NT2/D1 (cell line): ENCODE data around the gene ADSL.

Source experiments
- DNase-seq: peaks from one replicate; pipeline ENCODE4 v3.0.0-alpha.2; 2011; ENCODE audit warnings: low read depth, low spot score
- H3K27me3 ChIP-seq: 2 replicates; pipeline ENCODE4 v1.6.0; 2011; ENCODE audit warnings: mild to moderate bottlenecking; ENCODE audit not compliant: insufficient read length, insufficient read depth
- H3K36me3 ChIP-seq: 2 replicates; pipeline ENCODE4 v1.6.1; 2011; ENCODE audit warnings: mild to moderate bottlenecking, low read length, mixed read lengths; ENCODE audit not compliant: insufficient read depth, insufficient read length
- H3K4me1 ChIP-seq: 2 replicates; pipeline ENCODE4 v1.5.1; 2011; ENCODE audit not compliant: insufficient read depth, insufficient read length
- H3K4me3 ChIP-seq: 2 replicates; pipeline ENCODE4 v1.5.1; 2011; ENCODE audit warnings: low read depth; ENCODE audit not compliant: insufficient read length
- H3K9ac ChIP-seq: 2 replicates; pipeline ENCODE4 v1.6.0; 2011; ENCODE audit warnings: low read depth; ENCODE audit not compliant: insufficient read length
- H3K9me3 ChIP-seq: 2 replicates; pipeline ENCODE4 v1.5.1; 2011; ENCODE audit warnings: mild to moderate bottlenecking, low read length; ENCODE audit not compliant: insufficient read depth
- SUZ12 ChIP-seq: IDR thresholded peaks from 2 replicates; pipeline ENCODE4 v1.6.1; 2011; ENCODE audit not compliant: insufficient read length, insufficient read depth; ENCODE audit errors: extremely low read depth
- YY1 ChIP-seq: IDR thresholded peaks from 2 replicates; pipeline ENCODE4 v1.6.1; 2011; ENCODE audit not compliant: insufficient read length, insufficient read depth
- ZNF274 ChIP-seq: IDR thresholded peaks from 2 replicates; pipeline ENCODE4 v1.6.1; 2011; ENCODE audit warnings: mild to moderate bottlenecking, low read depth, low read length

ADSL gene

GRCh38 chr22:40361100-40361499, 14.8 kb downstream of the ADSL start:
- Histone ChIP-seq H3K27me3 (no peaks in the 10 kb centered on the region), H3K9me3 (no peaks in the 10 kb centered on the region), H3K4me3 (no peak overlapping the region), H3K36me3 (peaks cover 91% of the 10 kb centered on the region), H3K4me1 (no peaks in the 10 kb centered on the region), H3K9ac (no peak overlapping the region)
- TF ChIP-seq YY1: no peak
- no peak for TF ChIP-seq SUZ12
- no peak for TF ChIP-seq ZNF274
- DNase-seq: no peak

- no peak for DNase-seq
- TF ChIP-seq SUZ12: no peak
- Histone ChIP-seq H3K4me3 (no peak overlapping the region), H3K27me3 (no peaks in the 10 kb centered on the region), H3K9me3 (no peaks in the 10 kb centered on the region), H3K4me1 (no peaks in the 10 kb centered on the region), H3K9ac (no peak overlapping the region), H3K36me3 (peaks cover 98% of the 10 kb centered on the region)
Measured at GRCh38 chr22:40363059-40363458, 16.8 kb downstream of the ADSL start.

- DNase-seq: no peak
- peaks cover 95% of the 10 kb centered on the region for H3K36me3 ChIP-seq
- H3K9ac ChIP-seq: no peak overlapping the region
- no peaks in the 10 kb centered on the region for H3K9me3 ChIP-seq
- TF ChIP-seq YY1 (no peak), ZNF274 (no peak), SUZ12 (no peak)
- H3K4me3 ChIP-seq: no peak overlapping the region
- H3K27me3 ChIP-seq: no peaks in the 10 kb centered on the region
- H3K4me1 ChIP-seq: no peaks in the 10 kb centered on the region
Measured at GRCh38 chr22:40364431-40364830, 18.1 kb downstream of the ADSL start.

- TF ChIP-seq ZNF274: no peak
- no peak for TF ChIP-seq YY1
- TF ChIP-seq SUZ12: no peak
- Histone ChIP-seq H3K9ac (no peak overlapping the region), H3K4me1 (no peaks in the 10 kb centered on the region), H3K27me3 (no peaks in the 10 kb centered on the region), H3K36me3 (peaks cover 79% of the 10 kb centered on the region), H3K9me3 (no peaks in the 10 kb centered on the region), H3K4me3 (no peak overlapping the region)
- DNase-seq: no peak
Measured at GRCh38 chr22:40366068-40366467, 19.8 kb downstream of the ADSL start.

- Histone ChIP-seq H3K27me3 (no peaks in the 10 kb centered on the region), H3K4me3 (no peak overlapping the region), H3K36me3 (peaks cover 68% of the 10 kb centered on the region), H3K9ac (no peak overlapping the region), H3K9me3 (no peaks in the 10 kb centered on the region), H3K4me1 (no peaks in the 10 kb centered on the region)
- DNase-seq: no peak
- no peak for TF ChIP-seq SUZ12
- TF ChIP-seq YY1: no peak
- no peak for TF ChIP-seq ZNF274
Measured at GRCh38 chr22:40367342-40367741, 21.0 kb downstream of the ADSL start.

GRCh38 chr22:40368016-40368415, 21.7 kb downstream of the ADSL start:
- Histone ChIP-seq H3K4me1 (no peaks in the 10 kb centered on the region), H3K27me3 (no peaks in the 10 kb centered on the region), H3K4me3 (no peak overlapping the region), H3K9me3 (no peaks in the 10 kb centered on the region), H3K36me3 (peaks cover 68% of the 10 kb centered on the region), H3K9ac (no peak overlapping the region)
- TF ChIP-seq SUZ12: no peak
- no peak for TF ChIP-seq YY1
- no peak for DNase-seq

GRCh38 chr22:40368836-40369235, 22.5 kb downstream of the ADSL start:
- DNase-seq: no peak
- Histone ChIP-seq H3K36me3 (peaks cover 66% of the 10 kb centered on the region), H3K27me3 (no peaks in the 10 kb centered on the region), H3K9me3 (no peaks in the 10 kb centered on the region), H3K4me3 (no peak overlapping the region), H3K4me1 (no peaks in the 10 kb centered on the region), H3K9ac (no peak overlapping the region)
- TF ChIP-seq YY1 (no peak), ZNF274 (no peak), SUZ12 (no peak)

GRCh38 chr22:40374567-40374966, 28.3 kb downstream of the ADSL start:
- TF ChIP-seq YY1: no peak
- no peak for TF ChIP-seq SUZ12
- H3K9me3 ChIP-seq: no peaks in the 10 kb centered on the region
- H3K4me1 ChIP-seq: no peaks in the 10 kb centered on the region
- no peak for DNase-seq
- H3K27me3 ChIP-seq: no peaks in the 10 kb centered on the region
- H3K4me3 ChIP-seq: no peak overlapping the region
- peaks cover 28% of the 10 kb centered on the region for H3K36me3 ChIP-seq
- H3K9ac ChIP-seq: no peak overlapping the region

GRCh38 chr22:40376149-40376548, 29.8 kb downstream of the ADSL start:
- DNase-seq: no peak
- no peak overlapping the region for H3K9ac ChIP-seq
- TF ChIP-seq SUZ12 (no peak), ZNF274 (no peak), YY1 (no peak)
- no peaks in the 10 kb centered on the region for H3K4me1 ChIP-seq
- no peak overlapping the region for H3K4me3 ChIP-seq
- H3K27me3 ChIP-seq: no peaks in the 10 kb centered on the region
- peaks cover 28% of the 10 kb centered on the region for H3K36me3 ChIP-seq
- H3K9me3 ChIP-seq: no peaks in the 10 kb centered on the region
